Measurements from ENCODE around the gene JARID2.

The JARID2 gene

DNA sequence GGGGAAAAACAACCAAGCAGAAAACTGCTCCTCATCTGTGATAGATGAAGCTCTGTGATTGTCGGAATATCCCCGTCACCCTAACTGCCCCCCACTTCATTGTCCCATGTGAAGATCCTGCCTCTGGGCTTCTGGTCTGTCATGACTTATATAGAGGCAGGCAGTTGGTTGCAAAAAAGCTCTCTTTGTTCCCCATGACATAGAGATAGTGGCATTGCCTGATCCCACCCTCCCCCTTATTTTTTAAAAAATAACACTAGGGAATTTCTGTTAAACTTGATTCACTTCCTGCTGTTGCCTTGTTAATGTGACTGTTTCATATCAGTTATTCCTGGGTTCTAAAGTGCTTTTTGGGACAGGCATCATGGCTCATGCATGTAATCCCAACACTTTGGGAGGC, 203.1 kb downstream of the JARID2 start:
- no peak for DNase-seq

DNA sequence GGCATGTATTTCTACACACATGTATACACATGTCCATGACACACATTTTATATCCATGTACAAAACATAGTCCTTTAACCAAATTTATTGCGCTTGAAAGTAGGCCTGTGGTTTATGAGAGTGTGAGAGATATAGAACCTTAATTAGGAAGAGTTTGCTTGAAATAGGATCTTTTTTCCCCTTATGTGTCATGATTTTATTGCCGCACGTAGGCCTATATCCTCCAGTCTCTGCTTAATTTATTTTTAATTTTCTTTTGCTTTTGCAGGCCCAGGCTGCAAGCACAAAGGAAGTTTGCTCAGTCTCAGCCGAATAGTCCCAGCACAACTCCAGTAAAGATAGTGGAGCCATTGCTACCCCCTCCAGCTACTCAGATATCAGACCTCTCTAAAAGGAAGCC, 205.9 kb downstream of the JARID2 start:
- DNase-seq = no peak

DNA sequence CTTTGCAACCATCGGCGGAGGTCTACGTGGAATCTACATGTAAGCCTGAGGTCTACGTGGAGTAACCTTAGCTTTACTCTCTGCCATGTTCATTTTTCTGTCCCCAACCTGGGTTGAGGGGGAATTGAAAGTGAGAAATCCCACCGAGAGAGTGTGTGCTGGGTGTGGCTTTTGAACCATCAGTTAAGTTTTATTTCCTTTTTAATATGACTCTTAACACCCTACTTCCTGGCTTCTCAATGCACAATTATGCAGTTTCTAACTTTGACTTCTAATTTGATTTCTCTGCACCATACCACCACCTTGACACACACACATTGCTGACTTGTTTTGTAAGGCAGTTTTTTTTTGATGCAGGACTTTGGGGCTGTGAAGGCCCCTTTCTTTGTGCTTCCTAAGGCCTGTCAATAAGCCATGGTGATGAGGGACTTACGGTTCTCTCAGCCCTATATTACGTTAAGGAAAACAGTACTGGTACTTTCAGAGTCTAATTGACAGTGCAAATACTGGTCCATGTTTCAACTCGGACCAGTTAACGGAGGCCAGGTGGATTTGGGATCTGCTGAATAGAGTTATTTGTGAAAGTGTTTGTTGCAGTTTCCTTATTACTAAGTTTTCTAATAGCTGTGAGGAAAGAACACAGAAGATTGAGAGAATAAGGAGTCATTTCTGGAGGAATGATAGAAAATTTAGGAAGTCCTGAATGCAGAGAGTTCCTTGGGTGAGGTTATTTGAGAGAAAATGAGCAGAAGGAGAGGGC, 206.5 kb downstream of the JARID2 start:
- no peak for DNase-seq

DNA sequence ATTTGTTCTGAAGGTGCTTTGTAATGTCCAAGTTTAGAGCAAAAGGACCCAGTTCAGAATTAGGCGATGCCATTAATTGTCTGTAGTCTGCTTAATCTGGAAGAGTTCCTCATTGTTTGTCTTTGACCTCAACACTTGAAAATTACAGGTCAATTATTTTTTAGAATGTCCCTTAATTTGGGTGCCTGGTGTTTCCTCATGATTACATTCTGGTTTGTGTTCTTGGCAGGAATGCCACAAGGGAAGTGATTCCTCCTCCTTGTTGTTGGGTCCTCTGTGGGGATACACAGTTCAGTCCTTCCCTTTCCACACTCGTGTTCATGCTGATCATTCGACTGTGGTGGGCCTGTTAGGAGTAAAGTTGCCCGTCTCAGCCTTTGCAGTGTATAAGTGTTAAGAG, 207.3 kb downstream of the JARID2 start:
- DNase-seq = no peak

DNA sequence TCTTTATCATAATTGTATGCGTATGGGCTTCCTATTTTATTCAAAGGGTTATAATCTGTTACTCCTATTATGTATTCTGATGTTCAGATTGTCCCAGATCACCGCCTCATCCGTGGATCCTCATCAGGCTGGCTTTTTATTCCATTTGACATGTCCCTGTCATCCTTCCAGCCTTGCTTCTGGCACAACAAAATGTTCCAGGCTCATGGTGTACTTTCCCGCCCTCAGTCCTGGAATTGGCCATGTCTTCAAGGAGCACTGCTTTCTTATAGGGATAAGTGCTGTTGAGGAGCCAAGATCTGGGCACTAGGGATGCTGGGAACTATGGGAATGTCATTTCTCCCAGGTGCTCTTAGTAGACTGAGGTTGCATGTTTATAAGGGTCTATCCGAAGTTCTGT, 207.8 kb downstream of the JARID2 start:
- no peak for DNase-seq

DNA sequence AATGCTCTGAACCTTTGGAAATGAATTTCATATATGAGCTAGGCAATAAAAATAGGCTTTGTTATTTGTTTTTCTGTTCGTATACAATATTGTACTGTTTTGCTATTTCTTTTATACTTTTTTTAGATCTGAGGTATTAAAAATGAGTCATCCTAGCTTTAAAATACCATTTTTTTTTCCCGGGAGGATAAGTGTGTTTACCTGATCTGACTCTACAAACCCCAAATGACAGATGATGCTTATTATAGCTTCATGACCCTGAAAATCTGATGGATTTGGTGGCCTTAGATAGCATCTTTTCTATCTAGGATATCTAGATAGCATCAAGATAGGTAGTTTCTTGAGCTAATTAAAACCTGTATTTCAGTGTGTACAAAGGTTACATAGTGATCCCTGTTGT, 210.6 kb downstream of the JARID2 start:
- no peak for DNase-seq

DNA sequence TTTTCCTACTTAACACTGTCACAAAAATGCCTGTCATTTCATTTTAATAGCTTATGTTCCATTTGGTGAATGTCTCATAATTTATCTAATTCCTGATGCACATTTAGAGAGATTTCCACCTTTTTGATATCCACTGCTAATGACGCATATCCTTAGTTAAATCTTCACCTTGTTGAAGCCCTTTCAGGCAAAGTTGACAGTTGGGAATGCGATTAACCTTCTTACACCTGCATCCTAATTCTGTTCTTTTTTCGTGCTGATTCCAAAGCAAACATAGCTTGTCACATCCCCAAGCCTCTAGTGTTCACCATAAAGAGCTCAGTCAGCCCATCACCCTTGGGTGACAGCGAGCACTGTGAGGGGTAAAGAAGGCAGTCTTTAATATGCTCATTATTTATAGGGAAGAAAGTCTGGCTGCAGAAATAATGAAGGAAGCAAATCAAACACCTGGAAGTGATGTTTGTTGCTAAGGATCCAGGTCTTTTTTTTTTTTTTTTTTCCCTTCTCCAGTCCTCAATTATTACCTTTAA, 211.3 kb downstream of the JARID2 start:
- DNase-seq = no peak

DNA sequence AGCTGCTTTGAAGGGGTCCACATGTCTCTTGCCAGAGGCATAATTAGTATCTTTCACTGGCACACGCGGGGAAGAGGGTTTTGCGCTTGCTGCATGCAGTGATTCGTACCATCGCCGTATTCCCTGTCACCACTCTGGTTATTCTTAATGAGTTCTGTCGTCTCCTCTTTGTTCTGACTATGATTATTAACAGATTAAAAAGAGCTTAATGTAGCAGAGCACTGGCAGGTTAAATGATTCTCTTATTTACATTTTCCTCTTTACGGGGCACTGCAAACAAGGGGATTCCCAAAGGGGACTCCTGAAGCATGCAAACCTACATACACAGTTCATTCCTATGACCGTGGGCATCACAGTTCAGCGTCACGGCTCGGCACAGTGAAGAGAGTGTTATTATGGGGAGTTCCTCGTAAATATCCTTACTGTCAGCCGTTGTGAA, 212.2 kb downstream of the JARID2 start:
- no peak for DNase-seq

DNA sequence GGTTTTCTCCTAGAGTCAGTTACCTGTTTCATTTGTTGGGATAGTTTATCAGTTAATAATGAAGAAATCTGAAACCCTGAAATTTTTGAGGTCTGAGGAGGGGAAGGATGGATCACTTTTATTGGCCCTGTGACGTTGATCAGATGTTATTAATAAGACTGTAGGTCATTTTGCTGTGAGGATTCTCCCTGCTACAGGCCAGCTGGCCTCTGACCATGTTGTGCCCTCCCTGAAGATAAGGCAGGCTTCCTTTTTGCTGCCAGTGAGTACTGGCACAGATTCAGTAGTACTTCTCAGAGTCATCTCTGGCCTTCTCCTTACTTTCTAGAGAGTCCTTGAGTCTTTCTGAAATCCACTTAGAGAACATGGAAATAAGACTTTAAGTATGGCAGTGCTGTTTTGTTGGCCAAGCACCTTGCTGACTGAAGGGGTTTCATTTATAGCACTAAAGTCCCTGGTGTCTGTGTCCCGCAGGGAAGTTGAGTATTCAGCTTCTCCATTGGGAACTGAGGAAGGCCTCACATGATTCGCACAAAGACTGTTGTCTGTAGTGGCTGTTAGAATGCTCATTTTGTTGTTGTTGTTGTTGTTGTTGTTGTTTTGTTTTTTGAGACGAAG, 214.3 kb downstream of the JARID2 start:
- DNase-seq = no peak

DNA sequence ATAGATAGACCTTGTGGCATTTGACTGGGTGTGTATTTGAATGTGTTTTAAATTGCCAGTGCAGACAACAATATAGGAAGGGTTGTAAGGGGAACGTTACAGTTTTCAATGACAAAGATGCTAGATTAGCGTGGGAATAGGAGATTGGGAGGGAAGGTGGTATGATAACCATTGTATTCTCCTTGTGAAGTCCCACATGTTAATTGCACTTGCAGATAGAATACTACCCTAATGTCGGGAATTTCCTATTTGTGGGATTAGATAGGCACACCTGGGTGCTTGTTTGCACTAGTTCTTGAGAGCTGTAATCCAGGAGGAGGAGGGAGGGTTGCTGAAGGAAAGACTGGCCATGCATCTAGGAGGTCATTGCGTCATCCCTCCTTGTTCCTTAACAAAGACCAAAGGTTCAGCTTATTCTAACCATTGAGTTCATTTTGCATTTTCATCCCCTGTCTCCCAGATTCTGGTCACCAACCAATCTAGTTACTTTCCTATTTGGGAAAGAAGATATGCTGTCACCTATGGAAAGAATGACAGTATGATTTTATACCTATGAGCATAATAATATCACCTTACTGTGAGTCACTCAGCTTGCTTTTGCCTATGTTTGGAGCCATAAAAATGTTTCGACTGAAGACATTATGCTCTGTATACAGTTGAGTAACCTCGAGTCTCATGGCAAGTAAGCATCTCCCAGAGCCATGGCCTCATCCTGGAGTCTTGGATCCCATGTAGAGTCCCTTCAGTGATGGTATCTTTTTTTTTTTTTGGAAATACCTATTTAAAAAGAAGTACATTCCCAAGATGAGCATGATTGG, 215.5 kb downstream of the JARID2 start:
- no peak for DNase-seq

DNA sequence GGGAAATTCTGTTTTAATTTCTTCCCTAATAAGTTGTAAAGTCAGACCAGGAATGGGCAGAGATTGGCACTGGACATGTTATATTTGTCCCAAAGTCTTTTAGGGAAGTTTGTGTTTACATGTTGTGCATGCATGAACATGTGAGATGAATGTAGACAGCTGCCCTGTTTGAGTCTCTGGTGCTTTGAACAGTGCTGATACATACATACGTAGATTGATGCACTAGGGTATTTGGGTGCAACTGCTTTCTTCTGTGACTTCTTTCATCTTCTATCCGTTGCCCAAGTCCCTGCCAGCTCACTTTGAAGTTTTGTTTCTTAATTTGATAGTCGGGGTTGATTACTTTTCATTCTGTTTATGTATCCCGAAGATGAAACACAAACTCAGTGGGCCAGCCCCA, 216.4 kb downstream of the JARID2 start:
- DNase-seq = no peak

DNA sequence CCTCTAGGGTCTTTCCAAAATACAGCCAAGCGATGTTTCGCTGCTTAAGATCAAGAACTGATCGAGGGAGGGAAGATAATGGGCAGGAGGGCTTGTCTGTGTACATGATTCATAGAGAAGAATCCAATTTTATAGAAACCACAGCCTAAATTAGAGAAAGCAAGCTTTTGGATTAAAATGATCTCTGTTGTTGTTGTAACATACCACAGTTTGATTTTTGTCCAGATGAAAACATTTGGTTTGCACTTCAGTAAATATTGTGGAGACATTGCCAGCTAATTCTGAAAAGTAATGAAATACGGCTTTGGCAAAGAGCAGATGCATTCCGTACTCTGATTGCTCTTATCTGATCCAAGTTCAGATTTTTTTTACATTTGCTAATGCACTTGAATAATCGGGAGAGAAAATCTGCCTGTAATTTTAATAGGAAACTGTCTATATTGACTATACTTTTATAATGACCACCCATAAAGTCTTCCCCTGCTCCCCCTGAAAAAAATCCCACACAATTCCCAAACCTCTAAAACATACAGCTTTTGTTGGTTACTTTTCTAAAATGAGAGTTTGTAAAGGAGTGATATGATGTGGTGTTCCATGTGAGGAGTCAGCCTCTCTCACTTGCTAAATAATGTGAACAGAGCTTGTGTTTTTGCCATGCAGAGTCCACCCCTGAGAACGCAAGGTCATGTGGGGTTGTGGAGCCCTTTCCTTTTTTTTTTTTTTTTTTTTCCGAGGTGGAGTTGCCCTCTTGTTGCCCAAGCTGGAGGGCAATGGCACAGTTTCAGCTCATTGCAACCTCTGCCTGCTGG, 217.1 kb downstream of the JARID2 start:
- no peak for DNase-seq

DNA sequence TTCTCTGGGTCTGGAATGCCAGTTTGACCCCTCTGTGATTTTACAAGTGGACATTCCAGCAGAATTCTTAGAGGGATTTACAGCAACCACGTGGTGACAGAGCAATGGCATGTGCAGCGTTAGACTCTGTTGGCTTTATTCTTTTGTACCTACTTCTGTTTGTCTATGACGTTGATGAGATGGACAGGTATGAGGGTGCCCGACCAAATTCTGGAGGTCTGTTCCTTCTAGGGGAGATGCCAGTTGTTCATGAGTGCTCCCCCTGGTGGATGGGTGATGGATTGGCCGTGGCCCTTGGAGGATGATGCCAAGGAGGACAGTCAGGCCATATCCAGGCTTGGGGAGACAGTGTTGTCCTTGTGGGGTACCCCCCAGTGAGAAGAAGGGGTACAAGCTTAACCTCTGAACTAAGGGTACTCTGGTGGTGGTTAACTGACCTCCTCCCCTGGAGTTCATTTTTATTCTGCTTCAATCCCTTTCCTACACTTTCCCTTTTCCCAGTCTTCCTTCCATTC, 218.4 kb downstream of the JARID2 start:
- DNase-seq = peak; percentile 85

DNA sequence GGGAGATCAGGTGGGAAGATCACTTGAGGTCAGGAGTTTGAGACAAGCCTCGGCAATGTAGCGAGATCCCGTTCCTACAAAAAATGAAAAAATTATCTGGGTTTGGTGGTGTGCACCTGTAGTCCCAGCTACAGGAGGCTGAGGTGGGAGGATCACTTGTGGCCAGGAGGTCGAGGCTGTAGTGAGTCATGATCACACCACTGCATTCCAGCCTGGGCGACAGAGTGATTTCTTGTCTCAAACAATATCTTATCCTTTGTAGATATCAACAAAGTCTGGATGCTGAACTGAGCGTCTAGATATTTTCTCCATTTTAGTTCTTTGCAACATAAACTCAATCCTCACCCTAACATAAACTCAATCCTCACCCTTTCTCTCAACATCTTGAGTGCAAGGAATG, 219.3 kb downstream of the JARID2 start:
- DNase-seq = no peak

DNA sequence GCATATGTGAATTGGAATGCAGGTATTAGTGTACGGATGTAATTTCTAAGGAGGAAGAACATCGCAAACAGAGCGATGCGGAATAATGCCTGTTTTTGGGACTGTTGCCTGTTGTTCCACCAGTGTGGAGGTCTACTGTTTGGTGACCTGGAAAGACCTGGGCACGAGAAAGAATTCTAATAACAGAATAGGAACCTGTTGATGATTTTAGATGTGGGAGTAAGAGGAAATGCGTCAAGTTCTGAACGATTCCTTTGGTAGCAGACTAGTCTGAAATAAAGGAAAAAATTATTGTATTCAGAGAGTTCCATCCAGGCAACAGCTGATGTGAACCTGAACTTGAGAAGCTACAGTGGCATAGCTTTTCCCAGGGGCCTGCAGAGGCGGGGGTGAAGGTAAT, 224.9 kb downstream of the JARID2 start:
- no peak for DNase-seq

DNA sequence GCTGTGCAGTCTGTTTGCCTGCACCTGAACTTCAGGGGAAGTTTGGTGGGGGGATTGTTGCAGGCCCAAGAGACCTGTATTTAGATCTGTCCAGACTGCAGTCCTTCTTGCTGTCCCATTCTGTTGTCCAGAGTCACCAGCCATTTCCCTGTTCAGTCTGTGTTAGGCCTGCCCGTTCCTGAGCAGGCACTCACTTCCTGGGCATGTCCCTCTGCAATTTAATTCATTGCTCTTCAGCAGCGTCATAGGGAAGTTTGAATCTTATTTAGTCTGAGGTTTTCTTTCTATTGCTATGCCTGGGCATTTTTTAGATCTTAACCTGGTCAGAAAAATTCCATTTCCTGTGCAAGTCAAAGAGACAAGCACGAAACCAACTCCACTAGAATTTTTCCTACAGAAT, 226.8 kb downstream of the JARID2 start:
- DNase-seq = no peak

DNA sequence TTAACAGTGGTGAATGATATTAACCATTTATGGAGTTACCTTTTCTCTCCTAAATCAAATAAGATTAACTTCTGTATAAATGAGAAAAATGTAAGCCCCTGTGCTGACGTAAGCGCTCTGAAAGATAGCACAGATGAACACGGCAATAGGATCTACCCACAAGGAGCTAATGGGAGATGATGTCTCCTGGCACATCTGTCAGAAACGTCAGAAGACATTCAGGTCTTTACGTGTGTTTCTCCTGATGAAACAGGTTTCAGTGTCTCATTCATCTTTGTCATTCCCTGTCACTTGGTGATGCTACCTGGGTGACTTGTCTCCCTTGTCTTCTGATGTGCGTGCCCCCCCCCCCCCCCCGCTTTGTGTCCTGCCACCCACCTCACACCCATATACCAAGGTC, 227.3 kb downstream of the JARID2 start:
- DNase-seq = no peak

DNA sequence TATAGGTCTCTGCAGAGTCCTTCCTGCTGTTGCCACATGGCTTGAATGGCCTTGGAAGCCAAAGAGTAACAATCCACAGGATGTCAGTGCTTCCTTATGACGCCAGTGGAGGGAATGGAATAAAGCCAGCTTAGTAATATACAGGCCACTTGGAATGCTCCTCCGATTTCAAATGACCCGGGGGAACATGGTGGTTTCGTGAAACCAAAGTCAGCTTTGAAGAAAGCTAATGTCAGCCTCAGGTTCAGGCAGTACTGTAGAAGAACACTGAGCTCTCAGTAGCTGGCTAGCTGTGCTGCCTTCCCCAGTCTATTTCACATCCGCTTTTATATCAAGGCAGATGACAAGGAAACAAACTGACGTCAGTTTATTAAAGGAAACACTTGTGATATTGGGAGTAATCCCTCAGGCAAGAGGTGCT, 227.9 kb downstream of the JARID2 start:
- DNase-seq = no peak

DNA sequence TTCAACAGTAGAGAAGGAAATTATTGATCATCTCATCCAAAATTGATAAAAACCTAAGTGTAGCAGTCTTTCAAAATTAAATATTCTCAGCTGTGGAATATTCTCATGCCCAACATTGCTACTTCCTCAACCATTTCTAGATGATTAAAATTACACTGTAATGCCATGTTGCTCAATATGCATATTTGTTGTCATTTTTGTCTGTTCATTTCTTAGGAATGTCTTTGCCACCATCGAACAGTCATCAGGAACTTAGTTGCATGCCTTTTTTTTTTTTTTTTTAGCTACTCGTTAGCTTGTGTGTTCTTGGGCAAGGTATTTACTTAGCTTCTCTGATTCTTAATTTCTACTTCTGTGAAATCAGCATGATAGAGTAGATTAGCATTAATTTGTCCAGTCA, 228.3 kb downstream of the JARID2 start:
- DNase-seq = no peak

DNA sequence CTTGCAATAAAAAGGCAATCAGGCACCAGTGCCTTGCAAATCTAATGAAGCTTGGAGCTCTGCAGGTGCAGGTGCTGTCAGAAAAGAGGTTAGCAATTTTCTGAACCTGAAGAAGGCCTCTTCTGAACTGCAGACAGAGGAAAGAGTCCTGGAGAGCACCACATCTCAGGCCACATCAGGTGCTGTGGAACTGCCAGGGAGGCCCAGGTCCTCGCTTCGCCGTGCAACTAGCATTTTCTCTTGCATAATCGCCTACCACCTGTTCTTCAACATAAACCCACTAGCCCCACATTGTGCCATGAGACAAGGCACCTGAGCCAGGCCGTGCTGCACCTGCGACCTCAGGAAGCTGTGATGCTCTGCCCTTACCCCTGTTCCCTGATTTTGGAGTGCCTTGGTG, 229.4 kb downstream of the JARID2 start:
- no peak for DNase-seq

DNA sequence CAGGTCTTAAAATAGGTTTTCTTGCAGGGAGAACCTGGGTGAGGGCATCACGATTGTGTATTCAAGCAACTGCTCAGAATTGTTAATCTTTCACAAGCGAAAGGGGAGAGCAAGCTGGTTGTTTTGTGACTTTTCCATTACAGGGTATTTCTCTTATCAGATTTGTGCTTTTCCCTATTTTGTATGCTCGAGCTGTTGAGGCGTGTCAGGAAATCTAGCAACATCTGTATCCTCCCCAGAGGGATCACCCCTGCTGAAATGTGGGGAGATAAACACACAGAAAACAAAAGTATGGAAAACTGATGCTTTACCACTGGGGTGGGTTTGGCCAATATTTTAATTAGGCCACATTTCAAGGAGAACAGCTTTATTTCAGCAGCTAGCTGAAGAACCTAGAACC, 230.0 kb downstream of the JARID2 start:
- DNase-seq = no peak

DNA sequence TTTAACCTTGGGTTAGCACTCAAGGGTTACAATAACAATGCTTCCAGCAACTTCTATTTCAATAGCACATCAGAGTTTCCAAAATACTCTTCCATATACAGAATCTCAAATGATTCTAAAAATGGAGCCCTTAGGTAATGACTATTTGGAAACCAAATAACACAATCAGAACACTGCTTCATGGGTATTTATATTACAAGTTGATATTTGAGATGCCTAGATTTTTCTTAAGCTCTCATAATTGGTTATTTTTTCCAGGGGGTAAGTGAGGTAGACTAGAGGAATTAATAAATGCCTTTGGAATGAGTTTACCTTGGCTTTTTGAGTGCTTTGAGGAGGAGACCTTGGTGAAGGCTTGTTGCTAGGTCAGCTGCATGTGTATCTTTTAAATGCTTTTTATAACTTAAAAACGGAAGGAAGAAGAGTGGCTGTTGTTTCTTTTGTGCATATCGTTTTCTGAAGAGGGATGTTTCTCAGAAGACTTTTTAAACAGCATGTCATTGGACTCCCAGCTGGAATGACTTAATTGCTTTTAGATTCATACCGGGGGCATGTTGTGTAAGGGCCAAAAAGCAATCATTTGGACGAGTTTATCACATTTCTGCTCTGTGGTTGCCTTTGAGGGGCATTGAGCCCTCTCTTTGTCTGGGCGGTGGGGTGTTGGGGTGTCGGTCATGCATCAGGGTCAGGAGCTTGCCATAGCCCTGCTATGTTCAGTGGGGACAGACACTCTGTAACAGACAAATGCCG, 230.9 kb downstream of the JARID2 start:
- no peak for DNase-seq
